Liver (tissue), 3 donors: ENCODE measurements around the gene PCED1B.

Experiments
- ATF3 ChIP-seq: IDR thresholded peaks from 2 replicates; pipeline ENCODE4 v1.6.1; 2016; ENCODE audit warnings: antibody characterized with exemption
- EGR1 ChIP-seq, 2 donors: IDR thresholded peaks; 2 replicates each; pipeline ENCODE4 v1.6.1; 2016 to 2018; ENCODE audit warnings: antibody characterized with exemption in 2 of 2, low read depth in 2 of 2
- GABPA ChIP-seq, 2 donors: IDR thresholded peaks in 1 of 2; conservative IDR thresholded peaks in 1 of 2; 2 replicates each; pipeline ENCODE4 v1.6.1; 2016; ENCODE audit warnings: antibody characterized with exemption in 2 of 2, mild to moderate bottlenecking in 1 of 2, moderate library complexity in 1 of 2
- HNF4A ChIP-seq, 2 donors: conservative IDR thresholded peaks; 2 replicates each; pipeline ENCODE4 v1.6.1; 2016; ENCODE audit warnings: antibody characterized with exemption in 2 of 2, mild to moderate bottlenecking in 2 of 2
- JUND ChIP-seq, 2 donors: IDR thresholded peaks; 2 replicates each; pipeline ENCODE4 v1.6.1; 2016; ENCODE audit warnings: antibody characterized with exemption in 2 of 2
- MAX ChIP-seq: IDR thresholded peaks from 2 replicates; pipeline ENCODE4 v1.6.1; 2016; ENCODE audit warnings: antibody characterized with exemption
- NR2F2 ChIP-seq: IDR thresholded peaks from 2 replicates; pipeline ENCODE4 v1.6.1; 2016; ENCODE audit warnings: antibody characterized with exemption
- RAD21 ChIP-seq, 2 donors: IDR thresholded peaks; 2 replicates each; pipeline ENCODE4 v1.6.1; 2016; ENCODE audit warnings: antibody characterized with exemption in 2 of 2, mild to moderate bottlenecking in 2 of 2
- SP1 ChIP-seq: IDR thresholded peaks from 2 replicates; pipeline ENCODE4 v1.6.1; 2018; ENCODE audit warnings: antibody characterized with exemption, mild to moderate bottlenecking
- TAF1 ChIP-seq: conservative IDR thresholded peaks from 2 replicates; pipeline ENCODE4 v1.6.1; 2016; ENCODE audit warnings: antibody characterized with exemption, mild to moderate bottlenecking
- YY1 ChIP-seq: IDR thresholded peaks from 2 replicates; pipeline ENCODE4 v1.6.1; 2016; ENCODE audit warnings: antibody characterized with exemption, mild to moderate bottlenecking
- TF ChIP-seq, protein P1 (sequence below): IDR thresholded peaks from 2 replicates; pipeline ENCODE4 v1.6.1; 2016; ENCODE audit warnings: antibody characterized with exemption, mild to moderate bottlenecking
- TF ChIP-seq, protein P2 (sequence below): fragments of 150-350 bp; IDR thresholded peaks from 2 replicates; pipeline ENCODE4 v1.5.1; 2017; ENCODE audit warnings: improper control_type of control experiment, low read depth, low read length; ENCODE audit not compliant: missing input control
- donor health status: healthy.
- donor health status: healthy.

DNA sequence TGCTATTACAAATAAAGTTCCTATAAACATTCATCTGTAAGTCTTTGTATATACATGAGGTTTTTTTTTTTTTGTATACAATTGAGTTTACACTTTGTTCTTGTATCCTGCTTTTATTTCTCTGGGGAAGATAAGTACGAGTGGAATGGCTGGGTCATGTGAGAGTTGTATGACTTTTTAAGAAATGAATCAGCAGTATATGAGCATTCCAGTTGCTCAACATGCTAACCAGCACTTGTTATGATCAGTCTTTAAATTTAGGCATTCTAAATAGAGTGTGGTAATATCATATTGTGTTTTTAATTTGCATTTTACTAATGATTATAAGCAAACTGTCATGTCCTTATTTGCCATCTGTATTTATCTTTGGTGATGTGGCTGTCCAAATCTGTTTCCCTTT, 45.0 kb downstream of the PCED1B start:
- TF ChIP-seq, protein P1, sequence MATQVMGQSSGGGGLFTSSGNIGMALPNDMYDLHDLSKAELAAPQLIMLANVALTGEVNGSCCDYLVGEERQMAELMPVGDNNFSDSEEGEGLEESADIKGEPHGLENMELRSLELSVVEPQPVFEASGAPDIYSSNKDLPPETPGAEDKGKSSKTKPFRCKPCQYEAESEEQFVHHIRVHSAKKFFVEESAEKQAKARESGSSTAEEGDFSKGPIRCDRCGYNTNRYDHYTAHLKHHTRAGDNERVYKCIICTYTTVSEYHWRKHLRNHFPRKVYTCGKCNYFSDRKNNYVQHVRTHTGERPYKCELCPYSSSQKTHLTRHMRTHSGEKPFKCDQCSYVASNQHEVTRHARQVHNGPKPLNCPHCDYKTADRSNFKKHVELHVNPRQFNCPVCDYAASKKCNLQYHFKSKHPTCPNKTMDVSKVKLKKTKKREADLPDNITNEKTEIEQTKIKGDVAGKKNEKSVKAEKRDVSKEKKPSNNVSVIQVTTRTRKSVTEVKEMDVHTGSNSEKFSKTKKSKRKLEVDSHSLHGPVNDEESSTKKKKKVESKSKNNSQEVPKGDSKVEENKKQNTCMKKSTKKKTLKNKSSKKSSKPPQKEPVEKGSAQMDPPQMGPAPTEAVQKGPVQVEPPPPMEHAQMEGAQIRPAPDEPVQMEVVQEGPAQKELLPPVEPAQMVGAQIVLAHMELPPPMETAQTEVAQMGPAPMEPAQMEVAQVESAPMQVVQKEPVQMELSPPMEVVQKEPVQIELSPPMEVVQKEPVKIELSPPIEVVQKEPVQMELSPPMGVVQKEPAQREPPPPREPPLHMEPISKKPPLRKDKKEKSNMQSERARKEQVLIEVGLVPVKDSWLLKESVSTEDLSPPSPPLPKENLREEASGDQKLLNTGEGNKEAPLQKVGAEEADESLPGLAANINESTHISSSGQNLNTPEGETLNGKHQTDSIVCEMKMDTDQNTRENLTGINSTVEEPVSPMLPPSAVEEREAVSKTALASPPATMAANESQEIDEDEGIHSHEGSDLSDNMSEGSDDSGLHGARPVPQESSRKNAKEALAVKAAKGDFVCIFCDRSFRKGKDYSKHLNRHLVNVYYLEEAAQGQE = no peak
- TF ChIP-seq, protein P2, sequence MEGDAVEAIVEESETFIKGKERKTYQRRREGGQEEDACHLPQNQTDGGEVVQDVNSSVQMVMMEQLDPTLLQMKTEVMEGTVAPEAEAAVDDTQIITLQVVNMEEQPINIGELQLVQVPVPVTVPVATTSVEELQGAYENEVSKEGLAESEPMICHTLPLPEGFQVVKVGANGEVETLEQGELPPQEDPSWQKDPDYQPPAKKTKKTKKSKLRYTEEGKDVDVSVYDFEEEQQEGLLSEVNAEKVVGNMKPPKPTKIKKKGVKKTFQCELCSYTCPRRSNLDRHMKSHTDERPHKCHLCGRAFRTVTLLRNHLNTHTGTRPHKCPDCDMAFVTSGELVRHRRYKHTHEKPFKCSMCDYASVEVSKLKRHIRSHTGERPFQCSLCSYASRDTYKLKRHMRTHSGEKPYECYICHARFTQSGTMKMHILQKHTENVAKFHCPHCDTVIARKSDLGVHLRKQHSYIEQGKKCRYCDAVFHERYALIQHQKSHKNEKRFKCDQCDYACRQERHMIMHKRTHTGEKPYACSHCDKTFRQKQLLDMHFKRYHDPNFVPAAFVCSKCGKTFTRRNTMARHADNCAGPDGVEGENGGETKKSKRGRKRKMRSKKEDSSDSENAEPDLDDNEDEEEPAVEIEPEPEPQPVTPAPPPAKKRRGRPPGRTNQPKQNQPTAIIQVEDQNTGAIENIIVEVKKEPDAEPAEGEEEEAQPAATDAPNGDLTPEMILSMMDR = no peak
- no peak for TF ChIP-seq ATF3
- no peak for TF ChIP-seq SP1
- no peak for TF ChIP-seq GABPA (IDR thresholded peaks at IDR 0.05 in 1 of 2, conservative IDR thresholded peaks at IDR 0.05 in 1 of 2)
- TF ChIP-seq RAD21 (IDR thresholded peaks at IDR 0.05) = no peak
- no peak for TF ChIP-seq TAF1
- no peak for TF ChIP-seq EGR1 (IDR thresholded peaks at IDR 0.05; ENCODE audit: low read depth in 2 of 2)
- no peak for TF ChIP-seq JUND (IDR thresholded peaks at IDR 0.05)
- TF ChIP-seq HNF4A (conservative IDR thresholded peaks at IDR 0.05) = no peak
- TF ChIP-seq MAX = no peak
- no peak for TF ChIP-seq NR2F2
- TF ChIP-seq YY1 = no peak
